ENCODE results near the gene SPATA46.

DNA sequence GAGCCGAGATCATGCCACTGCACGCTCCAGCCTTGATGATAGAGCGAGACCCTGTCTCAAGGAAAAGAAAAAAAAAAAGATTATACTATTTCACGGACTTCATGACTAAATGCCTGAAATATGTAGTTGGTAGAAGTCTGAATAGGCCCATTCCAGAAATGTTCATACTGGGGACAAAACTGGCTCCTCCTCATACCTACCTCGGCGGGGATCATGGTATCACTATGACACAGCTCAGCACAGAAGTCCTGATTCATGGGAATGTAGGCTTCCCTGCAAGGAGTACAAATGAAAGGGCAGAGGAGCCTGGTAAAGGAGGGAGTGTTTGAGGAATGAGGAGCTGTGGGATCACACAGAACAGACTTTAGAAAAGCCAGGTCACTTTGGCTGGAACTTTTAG, 5.0 kb downstream of the SPATA46 start:
- TF ChIP-seq CEBPZ (IDR thresholded peaks at IDR 0.05; ENCODE audit: borderline replicate concordance, low read depth, low read length) (no peak), ZBTB8A (IDR thresholded peaks at IDR 0.05; ENCODE audit: partially characterized antibody) (no peak), YY1 (IDR thresholded peaks at IDR 0.05; ENCODE audit: borderline replicate concordance in 1 of 3, control insufficient read depth in 1 of 3, extremely low read depth in 1 of 3, insufficient read depth in 3 of 3, insufficient read length in 1 of 3, insufficient replicate concordance in 2 of 3, low read depth in 1 of 3, low read length in 2 of 3) (no peak), USF2 (CRISPR knock-in tag; IDR thresholded peaks at IDR 0.05) (no peak), FOXM1 (IDR thresholded peaks at IDR 0.05; ENCODE audit: low read depth) (no peak), FOXM1 (CRISPR knock-in tag; IDR thresholded peaks at IDR 0.05; ENCODE audit: low read depth) (no peak), SUPT5H (IDR thresholded peaks at IDR 0.05) (no peak), SP1 (CRISPR knock-in tag; IDR thresholded peaks at IDR 0.05) (no peak), GATAD2A (IDR thresholded peaks at IDR 0.05) (no peak), KAT8 (IDR thresholded peaks at IDR 0.05; ENCODE audit: low read depth) (no peak)
- TF ChIP-seq, protein P1, sequence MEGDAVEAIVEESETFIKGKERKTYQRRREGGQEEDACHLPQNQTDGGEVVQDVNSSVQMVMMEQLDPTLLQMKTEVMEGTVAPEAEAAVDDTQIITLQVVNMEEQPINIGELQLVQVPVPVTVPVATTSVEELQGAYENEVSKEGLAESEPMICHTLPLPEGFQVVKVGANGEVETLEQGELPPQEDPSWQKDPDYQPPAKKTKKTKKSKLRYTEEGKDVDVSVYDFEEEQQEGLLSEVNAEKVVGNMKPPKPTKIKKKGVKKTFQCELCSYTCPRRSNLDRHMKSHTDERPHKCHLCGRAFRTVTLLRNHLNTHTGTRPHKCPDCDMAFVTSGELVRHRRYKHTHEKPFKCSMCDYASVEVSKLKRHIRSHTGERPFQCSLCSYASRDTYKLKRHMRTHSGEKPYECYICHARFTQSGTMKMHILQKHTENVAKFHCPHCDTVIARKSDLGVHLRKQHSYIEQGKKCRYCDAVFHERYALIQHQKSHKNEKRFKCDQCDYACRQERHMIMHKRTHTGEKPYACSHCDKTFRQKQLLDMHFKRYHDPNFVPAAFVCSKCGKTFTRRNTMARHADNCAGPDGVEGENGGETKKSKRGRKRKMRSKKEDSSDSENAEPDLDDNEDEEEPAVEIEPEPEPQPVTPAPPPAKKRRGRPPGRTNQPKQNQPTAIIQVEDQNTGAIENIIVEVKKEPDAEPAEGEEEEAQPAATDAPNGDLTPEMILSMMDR (IDR thresholded peaks at IDR 0.05 in 2 of 3, conservative IDR thresholded peaks at IDR 0.05 in 1 of 3; ENCODE audit: insufficient read depth in 2 of 3, low read depth in 1 of 3, low read length in 3 of 3) = no peak
- TF ChIP-seq, protein P2, sequence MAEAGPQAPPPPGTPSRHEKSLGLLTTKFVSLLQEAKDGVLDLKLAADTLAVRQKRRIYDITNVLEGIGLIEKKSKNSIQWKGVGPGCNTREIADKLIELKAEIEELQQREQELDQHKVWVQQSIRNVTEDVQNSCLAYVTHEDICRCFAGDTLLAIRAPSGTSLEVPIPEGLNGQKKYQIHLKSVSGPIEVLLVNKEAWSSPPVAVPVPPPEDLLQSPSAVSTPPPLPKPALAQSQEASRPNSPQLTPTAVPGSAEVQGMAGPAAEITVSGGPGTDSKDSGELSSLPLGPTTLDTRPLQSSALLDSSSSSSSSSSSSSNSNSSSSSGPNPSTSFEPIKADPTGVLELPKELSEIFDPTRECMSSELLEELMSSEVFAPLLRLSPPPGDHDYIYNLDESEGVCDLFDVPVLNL (CRISPR knock-in tag; IDR thresholded peaks at IDR 0.05; ENCODE audit: low read depth) = no peak
